Esophagus mucosa (tissue), 1 donor: Measurements from ENCODE around the gene SENP3. TPM values are rescaled to one million over a fixed set of nuclear protein-coding genes. Genes with fewer than 3 reads are reported as not detected.

Experiments used
- ATAC-seq: fragments of 200-7000 bp; cut with Tn5 transposase; one replicate; pipeline ENCODE4 v1.9.1; 2020
- total RNA-seq: library from RNA; stranded (reverse); gene quantifications from one replicate; pipeline ENCODE4 v1.2.4, GENCODE V29; 2023
- donor health status: DM: yes; HTN: yes; CAD: no.

The SENP3 gene
- total RNA-seq, 1 donor from 2014 or later: 34.5 TPM

GRCh38 chr17:7577327-7578199 is 15.8 kb downstream of the SENP3 start:
- ATAC-seq: no peak

GRCh38 chr17:7579001-7579833 is 17.5 kb downstream of the SENP3 start, which contains the start of gene CD68:
CD68 (plus strand) TSS chr17:7579638; CDS start chr17:7579678, 40 bp downstream.
- peak; percentile 76 for ATAC-seq

GRCh38 chr17:7579834-7580603 is 18.3 kb downstream of the SENP3 start:
- no peak for ATAC-seq

GRCh38 chr17:7580604-7581575 is 19.2 kb downstream of the SENP3 start:
- ATAC-seq: no peak

GRCh38 chr17:7582396-7583252 is 20.9 kb downstream of the SENP3 start:
- no peak for ATAC-seq

GRCh38 chr17:7583253-7584109 is 21.8 kb downstream of the SENP3 start, which contains the start of gene MPDU1:
MPDU1 (plus strand) TSS chr17:7583852; CDS start chr17:7583863, 11 bp downstream.
- peak; percentile 52 for ATAC-seq

GRCh38 chr17:7586673-7587419 is 25.1 kb downstream of the SENP3 start:
- peak; percentile 4 for ATAC-seq

GRCh38 chr17:7587420-7588151 is 25.9 kb downstream of the SENP3 start:
- ATAC-seq: peak; percentile 44

GRCh38 chr17:7588553-7589203 is 27.0 kb downstream of the SENP3 start:
- peak; percentile 32 for ATAC-seq

GRCh38 chr17:7589204-7589868 is 27.6 kb downstream of the SENP3 start:
- ATAC-seq: peak; percentile 63

- peak; percentile 71 for ATAC-seq
Observed at GRCh38 chr17:7589891-7590691, 28.4 kb downstream of the SENP3 start, which contains the start of gene SOX15. SOX15 (minus strand) TSS chr17:7590094; CDS start chr17:7589676, 418 bp downstream.

GRCh38 chr17:7590743-7591142 is 29.0 kb downstream of the SENP3 start:
- ATAC-seq: peak; percentile 66

GRCh38 chr17:7591596-7591995 is 29.9 kb downstream of the SENP3 start:
- ATAC-seq: no peak

- ATAC-seq: no peak
Observed at GRCh38 chr17:7592422-7593021, 30.8 kb downstream of the SENP3 start.

- no peak for ATAC-seq
Observed at GRCh38 chr17:7593296-7593695, 31.6 kb downstream of the SENP3 start.
